ENCODE measurements around the gene PIAS1.
"Not testable (repeated sequence)": the region's sequence is repeated elsewhere in the genome, so short reads cannot be mapped to it uniquely, and the experiment has no call there.

Gene PIAS1

DNA sequence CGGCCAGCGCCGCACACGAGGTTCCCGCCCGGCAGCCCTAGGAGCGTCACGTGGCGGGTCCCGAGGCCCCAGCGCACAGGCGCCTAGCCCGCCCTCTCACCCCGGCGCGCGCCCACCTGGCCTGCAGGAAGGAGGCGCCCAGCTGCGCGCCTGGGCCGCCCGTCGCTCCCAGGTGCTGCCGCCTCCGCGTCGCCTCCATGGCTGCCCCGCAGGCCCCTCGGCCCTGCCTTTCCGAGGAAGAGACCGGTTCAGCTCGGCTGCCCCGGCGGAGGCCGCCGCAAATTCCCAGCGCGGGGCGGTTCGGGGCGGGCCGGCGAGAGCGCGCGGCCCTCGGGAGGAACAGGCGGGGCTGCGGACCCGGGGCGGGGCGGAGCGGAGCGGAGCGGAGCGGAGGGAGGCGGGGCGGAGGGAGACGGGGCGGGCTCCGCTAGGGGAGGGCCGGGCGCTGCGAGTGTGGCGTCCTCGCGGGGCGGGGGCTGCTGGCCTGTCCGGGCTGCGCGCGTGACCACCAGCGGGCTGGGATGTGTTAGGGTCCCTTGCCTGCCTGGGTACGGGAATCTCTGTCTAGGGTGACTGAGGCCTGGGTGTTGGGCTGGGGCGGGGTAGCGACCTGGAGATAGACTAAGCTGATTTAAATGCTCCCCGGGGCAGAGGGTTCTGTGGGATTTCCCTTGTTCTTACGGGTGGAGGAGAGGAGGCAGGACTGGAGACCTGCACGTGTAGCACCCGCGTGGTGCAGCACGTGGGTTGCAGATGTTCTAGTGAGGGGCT lies 175.5 kb downstream of the PIAS1 start, which contains the start of gene CLN6:
Gene CLN6 (minus strand): TSS at position 343 of the 771 bp plus-strand sequence. CDS start 144 bp downstream, at position 199.
- Histone ChIP-seq H3K9ac (ENCODE audit: insufficient read length, low read depth) (peak within 1 kb of the TSS; percentile 96), H3K9me3 (ENCODE audit: insufficient read depth, low read length) (peaks cover 5% of the 10 kb centered on the region; the same call in 1 of the 2 replicates), H3K4me1 (ENCODE audit: insufficient read depth, insufficient read length) (peaks cover 15% of the 10 kb centered on the region), H3K4me3 (ENCODE audit: insufficient read length, low read depth) (peak within 1 kb of the TSS; percentile 74), H3K27me3 (ENCODE audit: insufficient read depth, insufficient read length) (no peaks in the 10 kb centered on the region), H3K36me3 (ENCODE audit: insufficient read depth, insufficient read length, low read length) (peaks cover 13% of the 10 kb centered on the region)
- peak; percentile 61 for DNase-seq (ENCODE audit: low read depth, low spot score)
- TF ChIP-seq ZNF274 (IDR thresholded peaks at IDR 0.05; ENCODE audit: low read depth, low read length) (no peak), YY1 (IDR thresholded peaks at IDR 0.05; ENCODE audit: insufficient read depth, insufficient read length) (no peak), SUZ12 (IDR thresholded peaks at IDR 0.05; ENCODE audit: extremely low read depth, insufficient read depth, insufficient read length) (no peak)

DNA sequence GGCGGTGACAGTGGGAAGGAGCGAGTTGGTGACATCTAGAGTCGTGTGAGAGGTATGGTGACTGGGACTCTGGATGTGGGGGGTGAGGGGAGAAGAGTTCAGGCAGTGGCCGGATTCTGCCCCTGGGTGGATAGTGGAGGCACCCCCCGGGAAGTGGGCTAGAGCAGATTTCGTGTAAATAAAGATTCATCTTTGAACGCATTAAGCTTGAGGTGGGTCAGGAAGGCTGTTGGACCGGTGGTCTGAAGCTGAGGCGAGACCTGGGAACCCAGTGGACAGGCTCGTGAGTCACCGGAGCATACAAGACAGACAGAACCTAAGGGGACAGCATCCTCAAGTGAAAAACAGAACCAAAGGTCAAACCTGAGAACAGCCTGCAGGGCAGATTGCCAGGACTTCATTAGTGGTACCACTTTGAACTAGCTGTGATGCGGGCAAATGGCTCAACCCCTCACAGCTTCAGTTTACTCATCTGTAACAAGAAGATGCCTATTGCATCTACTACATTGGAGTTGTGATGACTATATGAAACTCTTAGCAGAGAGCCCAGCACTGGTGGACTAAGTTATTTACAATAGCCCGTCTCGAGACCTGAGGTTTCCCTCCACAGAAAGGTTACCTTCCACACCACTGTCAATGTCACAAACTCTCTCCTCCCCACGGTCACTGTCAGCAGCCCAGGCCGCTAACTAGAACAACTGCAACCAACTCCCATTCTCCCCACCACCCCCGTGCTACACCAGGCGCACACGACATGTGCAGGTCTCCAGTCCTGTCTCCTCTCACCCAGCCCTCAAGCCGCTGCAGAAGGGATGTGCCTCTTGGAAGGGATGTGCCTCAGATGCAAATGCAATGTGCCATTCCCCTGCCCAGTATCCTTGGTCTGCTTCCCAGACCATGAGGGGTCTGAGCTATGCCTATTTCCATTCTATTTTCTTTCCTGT lies 176.3 kb downstream of the PIAS1 start:
- peaks cover 17% of the 10 kb centered on the region for H3K4me1 ChIP-seq (ENCODE audit: insufficient read depth, insufficient read length)
- DNase-seq (ENCODE audit: low read depth, low spot score) = no peak

DNA sequence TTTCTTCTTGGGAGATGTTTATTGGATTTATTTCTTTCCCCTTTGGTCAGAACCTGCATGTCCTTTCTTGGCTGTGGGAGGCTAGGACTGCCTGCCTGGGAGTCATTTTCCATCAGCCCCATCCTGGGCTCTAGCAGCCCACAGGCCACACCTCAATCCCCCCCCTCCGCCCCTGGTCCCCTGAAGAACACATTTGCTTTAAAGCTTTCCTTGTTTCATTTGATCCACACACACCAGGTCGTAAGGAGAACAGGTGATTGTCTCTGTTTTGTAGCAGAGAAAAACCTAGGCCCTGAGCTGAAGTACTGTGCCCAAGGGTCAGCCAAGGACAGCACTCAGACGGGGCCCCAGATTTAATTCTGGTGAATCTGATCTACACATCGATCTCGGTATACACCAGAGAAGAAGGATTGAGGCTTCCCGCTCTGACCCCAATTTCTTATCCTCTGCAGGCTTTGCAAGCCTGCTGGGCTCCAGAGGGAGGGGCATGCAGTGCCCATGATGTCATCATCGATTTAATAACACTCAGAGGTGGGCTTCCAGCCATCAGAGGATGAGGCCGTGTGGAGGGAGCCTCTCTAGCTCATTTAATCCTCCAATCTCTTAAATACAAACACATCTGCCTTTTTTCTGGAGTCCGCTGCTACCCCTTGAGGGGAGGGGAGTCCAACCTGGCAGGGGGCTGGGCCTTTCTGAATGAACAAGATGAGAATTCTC lies 177.1 kb downstream of the PIAS1 start:
- Histone ChIP-seq H3K9ac (ENCODE audit: insufficient read length, low read depth) (no peak overlapping the region), H3K9me3 (ENCODE audit: insufficient read depth, low read length) (no peaks in the 10 kb centered on the region), H3K36me3 (ENCODE audit: insufficient read depth, insufficient read length, low read length) (peaks cover 10% of the 10 kb centered on the region), H3K4me1 (ENCODE audit: insufficient read depth, insufficient read length) (peaks cover 17% of the 10 kb centered on the region), H3K27me3 (ENCODE audit: insufficient read depth, insufficient read length) (no peaks in the 10 kb centered on the region), H3K4me3 (ENCODE audit: insufficient read length, low read depth) (no peak overlapping the region)
- no peak for DNase-seq (ENCODE audit: low read depth, low spot score)
- TF ChIP-seq SUZ12 (IDR thresholded peaks at IDR 0.05; ENCODE audit: extremely low read depth, insufficient read depth, insufficient read length) = no peak
- no peak for TF ChIP-seq YY1 (IDR thresholded peaks at IDR 0.05; ENCODE audit: insufficient read depth, insufficient read length)
- TF ChIP-seq ZNF274 (IDR thresholded peaks at IDR 0.05; ENCODE audit: low read depth, low read length) = no peak

More for the DNA sequence above, 176.3 kb downstream of the PIAS1 start:
- no peaks in the 10 kb centered on the region for H3K27me3 ChIP-seq (ENCODE audit: insufficient read depth, insufficient read length)
- no peak for TF ChIP-seq ZNF274 (IDR thresholded peaks at IDR 0.05; ENCODE audit: low read depth, low read length)
- no peak for TF ChIP-seq SUZ12 (IDR thresholded peaks at IDR 0.05; ENCODE audit: extremely low read depth, insufficient read depth, insufficient read length)
- no peak for TF ChIP-seq YY1 (IDR thresholded peaks at IDR 0.05; ENCODE audit: insufficient read depth, insufficient read length)
- peak overlapping the region; percentile 74 for H3K4me3 ChIP-seq (ENCODE audit: insufficient read length, low read depth)
- peak overlapping the region; percentile 85 for H3K9ac ChIP-seq (ENCODE audit: insufficient read length, low read depth)
- H3K36me3 ChIP-seq (ENCODE audit: insufficient read depth, insufficient read length, low read length) = peaks cover 10% of the 10 kb centered on the region
- no peaks in the 10 kb centered on the region for H3K9me3 ChIP-seq (ENCODE audit: insufficient read depth, low read length)

DNA sequence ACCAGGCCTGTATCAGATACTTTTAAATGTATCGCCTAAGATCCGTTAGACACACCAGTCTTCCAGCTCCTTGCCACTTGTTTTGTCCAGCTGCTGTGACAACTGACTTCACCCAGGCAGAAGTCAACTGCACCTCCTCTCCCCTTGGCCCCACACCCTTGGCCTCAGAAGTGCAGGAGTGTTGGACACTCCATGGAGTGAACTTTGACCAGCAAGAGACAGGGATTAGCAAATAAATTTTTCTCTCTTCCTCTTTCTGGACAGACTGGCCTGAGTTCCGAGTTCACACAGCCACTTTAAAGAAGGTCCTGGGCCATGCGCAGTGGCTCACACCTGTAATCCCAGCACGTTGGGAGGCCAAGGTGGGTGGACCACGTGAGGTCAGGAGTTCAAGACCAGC lies 178.3 kb downstream of the PIAS1 start:
- peaks cover 6% of the 10 kb centered on the region for H3K36me3 ChIP-seq (ENCODE audit: insufficient read depth, insufficient read length, low read length)
- no peak for DNase-seq (ENCODE audit: low read depth, low spot score)
- TF ChIP-seq YY1 (IDR thresholded peaks at IDR 0.05; ENCODE audit: insufficient read depth, insufficient read length) = no peak
- no peaks in the 10 kb centered on the region for H3K27me3 ChIP-seq (ENCODE audit: insufficient read depth, insufficient read length)
- no peak overlapping the region for H3K4me3 ChIP-seq (ENCODE audit: insufficient read length, low read depth)
- H3K9me3 ChIP-seq (ENCODE audit: insufficient read depth, low read length) = no peaks in the 10 kb centered on the region
- H3K9ac ChIP-seq (ENCODE audit: insufficient read length, low read depth) = no peak overlapping the region
- H3K4me1 ChIP-seq (ENCODE audit: insufficient read depth, insufficient read length) = peaks cover 17% of the 10 kb centered on the region

DNA sequence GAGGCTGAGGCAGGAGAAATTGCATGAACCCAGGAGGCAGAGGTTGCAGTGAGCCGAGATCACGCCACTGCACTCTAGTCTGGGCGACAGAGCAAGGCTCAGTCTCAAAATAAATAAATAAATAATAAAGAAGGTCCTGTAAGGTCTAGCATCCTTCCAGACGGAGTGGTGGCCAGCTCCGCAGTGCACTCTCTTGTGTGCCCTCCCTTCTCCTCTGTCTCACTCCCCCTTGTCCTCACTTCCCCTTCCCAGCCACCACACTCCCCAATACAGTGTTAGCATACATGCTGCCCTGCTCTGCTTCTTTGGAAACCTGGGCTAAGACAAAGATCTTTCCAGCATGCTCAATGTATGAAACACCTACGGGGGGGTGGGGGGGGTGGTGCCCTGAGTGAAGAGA lies 178.8 kb downstream of the PIAS1 start:
- H3K27me3 ChIP-seq (ENCODE audit: insufficient read depth, insufficient read length) = no peaks in the 10 kb centered on the region
- no peak overlapping the region for H3K4me3 ChIP-seq (ENCODE audit: insufficient read length, low read depth)
- TF ChIP-seq ZNF274 (IDR thresholded peaks at IDR 0.05; ENCODE audit: low read depth, low read length) = no peak
- TF ChIP-seq YY1 (IDR thresholded peaks at IDR 0.05; ENCODE audit: insufficient read depth, insufficient read length) = no peak
- no peak for TF ChIP-seq SUZ12 (IDR thresholded peaks at IDR 0.05; ENCODE audit: extremely low read depth, insufficient read depth, insufficient read length)
- peaks cover 1% of the 10 kb centered on the region for H3K36me3 ChIP-seq (ENCODE audit: insufficient read depth, insufficient read length, low read length)
- H3K4me1 ChIP-seq (ENCODE audit: insufficient read depth, insufficient read length) = peaks cover 12% of the 10 kb centered on the region
- DNase-seq (ENCODE audit: low read depth, low spot score) = no peak
- H3K9me3 ChIP-seq (ENCODE audit: insufficient read depth, low read length) = no peaks in the 10 kb centered on the region
- H3K9ac ChIP-seq (ENCODE audit: insufficient read length, low read depth) = no peak overlapping the region

DNA sequence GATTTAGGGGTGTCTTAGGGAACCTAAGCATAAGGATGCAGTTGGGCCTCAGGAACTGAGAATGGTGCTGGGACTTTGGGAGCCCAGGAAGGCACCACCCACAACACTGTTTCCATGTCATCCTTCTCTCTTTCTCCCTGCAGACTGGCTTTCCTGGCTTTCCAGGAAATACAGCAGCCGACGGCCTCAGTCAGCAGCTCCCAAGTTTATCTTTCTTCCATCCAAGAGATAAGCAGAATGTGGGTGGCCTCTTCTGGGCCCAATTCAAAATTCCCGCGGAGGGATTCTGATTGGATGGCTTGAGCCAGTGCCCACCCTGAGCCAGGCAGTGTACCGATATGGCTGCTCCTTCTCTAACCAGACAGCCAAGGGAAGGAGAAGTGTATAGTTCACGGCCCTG lies 179.9 kb downstream of the PIAS1 start:
- peaks cover 7% of the 10 kb centered on the region for H3K4me1 ChIP-seq (ENCODE audit: insufficient read depth, insufficient read length)
- H3K36me3 ChIP-seq (ENCODE audit: insufficient read depth, insufficient read length, low read length) = no peaks in the 10 kb centered on the region
- no peaks in the 10 kb centered on the region for H3K27me3 ChIP-seq (ENCODE audit: insufficient read depth, insufficient read length)
- H3K4me3 ChIP-seq (ENCODE audit: insufficient read length, low read depth) = no peak overlapping the region
- TF ChIP-seq YY1 (IDR thresholded peaks at IDR 0.05; ENCODE audit: insufficient read depth, insufficient read length) (no peak), ZNF274 (IDR thresholded peaks at IDR 0.05; ENCODE audit: low read depth, low read length) (no peak), SUZ12 (IDR thresholded peaks at IDR 0.05; ENCODE audit: extremely low read depth, insufficient read depth, insufficient read length) (no peak)
- no peaks in the 10 kb centered on the region for H3K9me3 ChIP-seq (ENCODE audit: insufficient read depth, low read length)
- no peak for DNase-seq (ENCODE audit: low read depth, low spot score)
- H3K9ac ChIP-seq (ENCODE audit: insufficient read length, low read depth) = no peak overlapping the region

DNA sequence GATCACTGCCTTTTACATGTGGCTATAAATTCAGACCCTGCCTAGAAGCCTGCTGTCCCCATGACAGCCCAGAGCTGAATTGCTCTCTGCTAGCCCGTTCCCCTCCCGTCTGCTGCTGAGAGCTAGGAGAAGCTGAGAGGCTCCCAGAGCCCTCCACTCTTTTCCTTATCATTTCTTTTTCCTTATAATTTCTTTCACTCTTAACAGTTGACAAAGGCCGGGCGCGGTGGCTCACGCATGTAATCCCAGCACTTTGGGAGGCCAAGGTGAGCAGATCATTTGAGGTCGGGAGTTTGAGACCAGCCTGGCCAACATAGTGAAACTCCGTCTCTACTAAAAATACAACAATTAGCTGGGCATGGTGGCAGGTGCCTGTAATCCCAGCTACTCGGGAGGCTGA lies 180.4 kb downstream of the PIAS1 start:
- not testable (repeated sequence) for H3K9ac ChIP-seq (ENCODE audit: insufficient read length, low read depth); H3K27me3 ChIP-seq (ENCODE audit: insufficient read depth, insufficient read length); H3K4me1 ChIP-seq (ENCODE audit: insufficient read depth, insufficient read length); H3K9me3 ChIP-seq (ENCODE audit: insufficient read depth, low read length); H3K4me3 ChIP-seq (ENCODE audit: insufficient read length, low read depth); H3K36me3 ChIP-seq (ENCODE audit: insufficient read depth, insufficient read length, low read length); DNase-seq (ENCODE audit: low read depth, low spot score)
